Suprapubic skin (tissue), 4 donors: Measurements from ENCODE around the gene LRP1B.

Experiments
- CTCF ChIP-seq, 2 donors: fragments of 200-600 bp in 1 of 2; fragments of 450-650 bp in 1 of 2; sonication (generic) in 1 of 2; IDR thresholded peaks; one replicate each; pipeline ENCODE4 v1.5.1; 2016 to 2019; ENCODE audit warnings: antibody characterized with exemption in 2 of 2, mild to moderate bottlenecking in 1 of 2, moderate library complexity in 1 of 2
- EP300 ChIP-seq: sonication (generic); formaldehyde crosslinking; IDR thresholded peaks from one replicate; pipeline ENCODE4 v1.6.1; 2017; ENCODE audit warnings: antibody characterized with exemption
- POLR2AphosphoS5 ChIP-seq, 3 donors: sonication (generic); formaldehyde crosslinking; IDR thresholded peaks; one replicate each; pipeline ENCODE4 v1.6.1; 2017; ENCODE audit warnings: antibody characterized with exemption in 3 of 3

DNA sequence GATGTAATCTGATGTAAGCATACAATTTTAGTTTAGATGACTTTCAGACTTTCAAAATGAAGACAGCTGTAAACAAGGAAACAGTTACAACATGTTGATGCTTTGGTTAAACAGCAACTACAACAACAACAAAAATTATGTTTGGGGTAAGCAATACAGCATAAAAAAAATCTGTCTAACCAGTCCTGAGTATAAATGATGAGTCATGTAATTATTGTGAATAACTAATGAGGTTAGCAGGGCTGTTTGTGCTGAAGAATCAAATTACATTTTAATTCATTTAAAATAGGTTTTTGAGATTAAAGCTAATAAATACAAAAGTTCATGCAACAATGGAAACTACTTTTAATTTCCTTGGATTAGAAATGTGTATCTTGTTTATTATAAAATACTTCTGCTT lies 266.9 kb downstream of the LRP1B start:
- no peak for TF ChIP-seq EP300
- TF ChIP-seq POLR2AphosphoS5 (IDR thresholded peaks at IDR 0.05), result no peak
- no peak for TF ChIP-seq CTCF (IDR thresholded peaks at IDR 0.05)
